IPS-18c (cell line): ENCODE results near the gene SOCS2.
A peak's percentile ranks its signal among the peaks of the same experiment; 100 is the strongest.

ENCODE experiments used
- H3K4me3 ChIP-seq: 2 replicates; pipeline ENCODE4 v1.7.0; 2013; ENCODE audit warnings: low read depth, mild to moderate bottlenecking, low read length, moderate library complexity; ENCODE audit not compliant: insufficient read depth
- H3K9me3 ChIP-seq: one replicate; pipeline ENCODE4 v1.6.1; 2013; ENCODE audit warnings: mild to moderate bottlenecking, low read length, moderate library complexity; ENCODE audit not compliant: control insufficient read depth, insufficient read depth

Gene SOCS2

DNA sequence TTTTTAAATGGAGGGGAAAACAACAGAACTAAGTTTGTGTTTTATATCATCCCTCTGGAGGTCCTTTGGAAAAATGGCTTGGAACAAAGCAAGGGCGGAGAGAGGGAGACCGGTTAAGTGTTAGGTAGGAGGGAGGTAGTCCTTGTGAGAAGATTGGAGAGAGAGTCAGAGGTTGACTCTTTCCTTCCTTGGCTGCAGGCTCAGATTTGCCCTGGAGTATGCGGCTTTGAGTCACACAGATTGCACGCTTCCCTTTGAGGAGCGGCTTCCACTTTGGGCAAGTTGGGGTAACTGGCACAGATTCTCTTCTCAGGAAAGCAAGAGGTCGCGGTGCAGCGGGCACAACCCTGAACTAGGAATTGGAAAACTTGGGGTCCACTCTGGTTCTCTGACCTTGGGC lies 9.9 kb downstream of the SOCS2 start:
- Histone ChIP-seq H3K9me3 (no peaks in the 10 kb centered on the region), H3K4me3 (no peak overlapping the region)

DNA sequence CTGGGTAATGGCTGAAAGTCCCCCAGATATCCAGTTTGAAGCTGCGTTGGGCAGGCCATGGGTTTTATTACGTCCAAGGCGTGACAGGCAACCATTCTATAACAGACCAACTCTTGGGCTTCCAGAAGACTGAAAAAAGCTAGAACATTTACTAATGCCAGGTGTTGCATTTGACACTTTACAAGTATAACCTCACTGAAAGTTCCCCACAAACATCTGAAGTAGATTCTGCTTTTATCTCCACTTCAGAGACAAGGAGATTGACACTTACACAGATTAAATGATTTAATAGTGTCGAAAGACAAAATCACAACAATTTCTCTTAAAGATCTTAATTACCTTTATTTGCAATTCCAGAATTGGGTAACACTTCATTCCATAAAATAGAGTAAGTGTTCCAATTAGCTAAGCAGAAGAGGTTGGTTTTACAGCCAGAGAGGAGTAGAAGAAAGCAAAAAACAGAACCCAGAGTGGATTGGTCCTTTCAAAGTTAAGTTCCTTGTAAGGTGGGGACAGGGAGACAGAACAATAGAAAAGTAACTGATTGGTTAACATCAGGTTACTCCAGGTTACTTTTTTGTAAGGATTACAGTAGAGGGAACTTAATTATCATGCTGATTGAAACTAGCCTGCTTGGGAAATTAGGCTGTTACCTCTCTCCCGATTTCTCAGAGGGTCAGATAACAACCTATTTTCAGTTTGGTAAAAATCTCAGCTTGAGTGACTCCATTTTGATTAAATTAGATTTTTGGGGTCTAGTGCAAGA lies 11.3 kb downstream of the SOCS2 start:
- Histone ChIP-seq H3K9me3 (no peaks in the 10 kb centered on the region), H3K4me3 (no peak overlapping the region)

DNA sequence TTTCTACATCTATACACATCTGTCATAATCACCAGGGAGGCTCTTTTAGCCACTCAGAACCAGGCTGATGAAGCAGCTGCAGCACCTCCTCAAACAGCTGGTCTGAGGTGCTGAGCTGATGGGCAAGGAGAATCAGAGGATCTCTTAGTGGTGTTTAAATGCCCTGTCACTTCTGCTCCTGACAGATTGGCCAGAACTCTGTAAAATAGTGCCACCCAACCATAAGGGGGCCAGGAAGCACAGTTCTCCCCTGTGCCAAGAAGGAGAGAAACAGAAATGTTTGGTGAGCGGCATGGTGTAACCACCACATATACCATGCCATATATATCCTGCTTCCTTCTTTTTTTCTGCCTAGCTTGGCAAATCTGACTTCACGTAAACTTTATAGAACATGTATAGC lies 12.8 kb downstream of the SOCS2 start:
- Histone ChIP-seq H3K4me3 (no peak overlapping the region), H3K9me3 (no peaks in the 10 kb centered on the region)

DNA sequence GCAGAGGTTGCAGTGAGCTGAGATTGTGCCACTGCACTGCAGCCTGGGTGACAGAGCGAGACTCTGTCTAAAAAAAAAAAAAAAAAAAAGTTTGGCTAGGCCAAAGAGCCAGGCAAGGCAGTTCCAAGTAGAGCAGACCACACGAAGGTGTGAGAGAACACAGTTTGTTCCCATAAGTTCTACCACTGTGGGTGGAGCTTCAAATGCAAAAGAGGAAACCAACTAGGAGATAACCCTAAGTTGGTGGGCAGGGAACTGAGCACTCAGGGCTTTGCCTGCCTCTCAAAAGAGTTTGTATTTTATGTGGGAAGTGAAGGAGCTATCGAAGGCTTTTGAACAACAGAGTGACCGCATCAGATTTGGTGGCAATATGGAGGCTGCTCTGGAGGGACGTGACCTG lies 15.1 kb downstream of the SOCS2 start:
- Histone ChIP-seq H3K9me3 (no peaks in the 10 kb centered on the region), H3K4me3 (no peak overlapping the region)

DNA sequence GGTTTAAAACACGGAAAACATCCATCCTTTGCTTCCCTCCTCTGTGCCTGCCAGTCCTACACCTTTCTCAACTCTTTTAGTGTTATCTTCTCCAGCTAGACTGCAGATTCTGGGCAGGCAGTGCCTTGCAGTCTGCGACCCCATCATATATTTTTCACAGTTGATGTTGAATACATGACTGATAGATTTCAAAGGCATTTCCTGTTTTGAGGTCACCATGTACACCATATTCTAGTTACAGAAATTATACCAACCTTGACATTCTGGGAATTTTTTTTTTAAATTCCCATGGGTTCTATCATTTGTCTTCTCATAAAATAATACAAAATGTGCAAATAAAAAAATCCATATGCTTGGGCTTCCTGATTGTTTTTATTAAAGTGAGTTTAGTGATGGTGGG lies 16.6 kb downstream of the SOCS2 start:
- Histone ChIP-seq H3K9me3 (no peaks in the 10 kb centered on the region), H3K4me3 (no peak overlapping the region)

DNA sequence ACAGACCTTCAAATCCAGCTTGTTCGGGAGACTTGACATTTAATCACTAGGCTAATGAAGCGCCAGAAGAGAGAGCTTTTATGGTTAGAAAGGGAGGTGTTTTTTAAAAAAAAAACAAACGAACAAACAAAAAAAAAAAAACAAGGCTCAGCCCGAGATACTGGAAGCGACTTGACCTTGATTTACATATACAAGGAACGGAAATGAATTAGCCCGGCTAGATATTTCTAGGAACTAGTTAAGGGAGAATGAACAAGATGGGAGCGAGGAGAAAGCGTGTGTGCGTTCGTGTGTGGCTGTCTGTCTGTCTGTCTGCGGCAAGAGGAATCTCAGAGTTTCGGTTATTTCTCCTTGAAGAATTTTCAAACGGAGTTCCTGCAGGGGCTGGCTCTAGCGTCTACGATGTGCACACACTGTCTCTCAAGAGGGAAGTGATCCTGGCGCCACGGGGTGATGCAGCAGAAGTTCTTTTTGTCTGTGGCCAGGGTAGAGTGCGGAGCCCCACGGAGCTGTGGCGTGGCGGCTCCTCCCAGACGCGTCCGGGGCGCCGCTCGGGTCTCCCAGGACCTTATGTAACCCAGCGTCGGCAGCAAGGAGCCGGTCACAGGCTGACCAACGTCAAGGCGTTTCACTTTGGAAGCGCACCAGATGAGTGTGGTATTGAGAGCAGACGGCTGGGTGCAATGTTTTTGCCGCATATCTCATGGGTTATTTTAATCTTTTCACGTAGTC lies 18.8 kb downstream of the SOCS2 start:
- no peaks in the 10 kb centered on the region for H3K9me3 ChIP-seq
- H3K4me3 ChIP-seq = peak overlapping the region; percentile 56

DNA sequence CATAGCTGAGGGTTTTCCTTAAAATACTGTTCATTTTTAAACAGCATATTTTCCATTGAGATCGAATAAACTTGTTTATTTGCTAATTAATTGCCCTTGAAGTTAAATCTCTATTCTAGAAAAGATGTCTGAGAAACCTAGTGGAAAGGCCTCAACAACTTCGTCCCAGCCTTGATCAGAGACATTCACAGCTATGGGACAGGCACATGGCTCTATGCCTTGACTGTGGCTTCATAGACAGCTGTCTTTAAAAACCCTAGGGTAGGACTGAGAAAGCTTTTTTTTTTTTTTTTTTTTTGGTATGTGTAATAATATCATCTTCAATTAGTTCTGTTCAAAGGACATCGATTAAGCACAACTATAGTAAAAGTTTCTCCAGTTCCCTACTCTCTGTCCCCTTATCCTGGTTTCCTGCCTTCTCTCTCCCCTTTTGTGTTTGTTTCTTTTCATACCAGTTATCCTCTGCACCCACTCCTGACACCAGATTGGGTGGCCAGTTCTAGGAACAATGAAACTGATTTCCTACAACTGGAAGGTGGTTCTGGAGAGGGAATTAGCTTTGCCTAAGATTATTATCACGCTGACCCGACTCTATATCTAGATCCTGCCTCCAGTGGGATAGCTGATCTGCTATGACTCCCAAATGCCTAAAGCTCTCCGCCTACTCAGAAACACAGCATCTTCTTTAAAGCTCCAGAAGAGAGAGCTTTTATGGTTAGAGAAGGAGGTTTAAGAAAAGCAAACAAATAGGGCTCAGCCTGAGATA lies 20.3 kb downstream of the SOCS2 start:
- H3K9me3 ChIP-seq = no peaks in the 10 kb centered on the region
- no peak overlapping the region for H3K4me3 ChIP-seq

DNA sequence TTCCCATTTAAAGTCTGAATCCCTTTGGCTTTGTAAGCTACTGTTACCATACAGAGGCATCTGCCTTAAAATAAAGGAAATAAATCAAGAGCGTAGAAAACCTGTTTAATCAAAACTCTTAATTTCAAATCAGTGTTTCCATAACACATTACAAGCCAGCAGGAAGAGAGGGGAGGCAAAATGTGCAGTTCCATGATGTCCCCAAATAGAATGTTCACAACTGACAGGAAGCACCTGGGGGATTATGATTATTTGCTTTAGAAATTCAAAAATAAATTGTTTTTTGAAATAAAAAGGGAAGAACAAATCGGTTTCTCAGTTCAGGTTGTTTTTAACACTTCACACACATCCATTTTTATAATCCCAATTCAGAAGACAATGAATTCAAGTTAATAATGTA lies 21.4 kb downstream of the SOCS2 start:
- no peak overlapping the region for H3K4me3 ChIP-seq
- no peaks in the 10 kb centered on the region for H3K9me3 ChIP-seq

DNA sequence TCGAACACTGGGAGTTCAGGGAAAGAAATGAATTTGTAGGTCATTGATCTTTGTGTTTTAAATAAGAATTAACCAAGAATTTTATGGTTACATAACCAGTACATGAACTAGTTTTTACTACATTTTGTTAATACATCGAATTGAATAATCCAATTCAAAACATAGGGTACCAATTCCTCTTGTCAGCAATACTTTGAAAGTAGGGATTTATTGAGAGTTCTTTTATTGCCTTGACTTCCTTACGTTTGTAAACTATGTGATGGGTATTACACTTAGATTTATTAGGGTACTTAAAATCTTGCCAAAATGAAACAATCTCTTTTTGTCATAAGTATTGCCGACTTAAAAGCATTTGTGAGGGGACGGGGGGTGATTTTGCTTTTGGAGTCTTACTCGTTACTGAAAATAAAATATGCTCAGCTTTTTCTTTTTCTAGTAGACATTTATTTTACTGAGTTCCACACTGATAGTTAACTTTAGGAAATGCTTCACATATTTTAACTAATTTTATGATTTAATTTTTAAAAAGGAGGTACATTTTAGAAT lies 22.4 kb downstream of the SOCS2 start:
- Histone ChIP-seq H3K4me3 (no peak overlapping the region), H3K9me3 (no peaks in the 10 kb centered on the region)

DNA sequence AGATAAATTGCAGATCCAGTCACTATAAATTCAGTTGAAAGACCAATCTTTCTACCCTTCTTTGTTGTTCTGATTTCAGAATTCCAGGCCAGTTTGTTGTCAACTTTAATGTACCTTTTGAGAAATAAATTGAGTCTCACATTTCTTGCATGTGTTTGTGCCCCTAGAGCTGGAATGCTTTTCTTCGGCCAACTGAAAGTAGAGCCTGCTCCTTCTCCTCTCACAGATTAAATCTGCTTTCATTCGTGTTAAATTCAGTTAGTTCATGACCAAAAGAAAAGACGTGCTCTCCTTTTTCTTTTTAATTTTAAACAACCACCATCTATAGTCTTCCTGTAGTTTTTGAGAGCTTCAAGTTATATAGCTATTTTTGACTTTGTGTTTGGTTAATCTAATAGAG lies 22.9 kb downstream of the SOCS2 start:
- no peaks in the 10 kb centered on the region for H3K9me3 ChIP-seq
- H3K4me3 ChIP-seq = no peak overlapping the region

DNA sequence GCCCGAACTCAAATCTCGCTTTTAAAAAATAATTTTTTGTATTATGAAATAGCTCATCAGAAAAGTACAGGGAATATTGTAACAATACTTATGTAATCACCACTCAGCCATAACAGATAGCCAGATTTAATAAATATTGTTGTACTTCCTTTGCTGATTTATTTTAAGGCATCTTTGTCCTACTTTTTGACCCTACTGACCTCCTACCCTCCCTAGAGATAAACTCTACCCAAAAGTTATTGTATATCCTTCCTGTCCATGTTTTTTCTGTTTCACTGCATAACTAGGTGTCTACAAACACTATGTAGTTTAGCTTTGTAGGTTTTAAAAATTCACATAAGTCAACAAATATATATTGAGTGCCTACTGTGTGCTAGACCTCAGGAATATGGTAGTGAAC lies 25.1 kb downstream of the SOCS2 start:
- Histone ChIP-seq H3K4me3 (no peak overlapping the region), H3K9me3 (no peaks in the 10 kb centered on the region)

DNA sequence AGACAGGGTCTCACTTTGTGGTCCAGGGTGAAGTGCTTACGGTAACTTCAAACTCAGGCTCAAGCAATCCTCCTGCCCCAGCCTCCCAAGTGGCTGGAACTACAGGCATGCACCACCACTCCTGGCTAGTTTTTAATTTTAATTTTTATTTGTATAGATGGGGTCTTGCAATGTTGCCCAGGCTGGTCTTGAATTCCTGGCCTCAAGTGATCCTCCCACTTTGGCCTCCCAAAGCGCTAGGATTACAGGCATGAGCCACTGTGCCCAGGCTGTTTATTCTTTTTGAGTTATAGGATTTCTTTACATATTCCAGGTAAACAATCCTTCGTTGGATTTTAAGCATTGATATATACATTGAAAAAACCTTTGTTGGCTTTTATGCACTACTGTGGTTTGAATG lies 26.7 kb downstream of the SOCS2 start:
- no peaks in the 10 kb centered on the region for H3K9me3 ChIP-seq
- H3K4me3 ChIP-seq = no peak overlapping the region

DNA sequence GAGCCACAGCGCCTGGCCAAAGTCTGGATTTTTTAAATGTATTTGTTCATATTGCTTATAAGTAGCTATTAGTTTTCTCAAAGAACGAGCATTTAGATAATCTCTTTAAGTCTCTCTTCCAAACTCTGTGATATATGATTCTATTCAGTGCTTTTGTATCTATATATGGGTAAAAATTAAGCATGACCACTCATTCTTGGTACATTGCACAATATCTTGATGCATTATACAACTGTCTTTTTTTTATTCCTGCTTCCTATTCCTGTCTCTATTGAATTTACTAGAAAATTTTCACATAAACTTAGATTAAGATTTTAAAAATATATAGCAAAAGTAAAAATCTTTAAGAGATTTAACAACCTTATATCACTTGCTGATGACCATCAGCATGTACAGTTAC lies 29.1 kb downstream of the SOCS2 start:
- no peak overlapping the region for H3K4me3 ChIP-seq
- no peaks in the 10 kb centered on the region for H3K9me3 ChIP-seq

DNA sequence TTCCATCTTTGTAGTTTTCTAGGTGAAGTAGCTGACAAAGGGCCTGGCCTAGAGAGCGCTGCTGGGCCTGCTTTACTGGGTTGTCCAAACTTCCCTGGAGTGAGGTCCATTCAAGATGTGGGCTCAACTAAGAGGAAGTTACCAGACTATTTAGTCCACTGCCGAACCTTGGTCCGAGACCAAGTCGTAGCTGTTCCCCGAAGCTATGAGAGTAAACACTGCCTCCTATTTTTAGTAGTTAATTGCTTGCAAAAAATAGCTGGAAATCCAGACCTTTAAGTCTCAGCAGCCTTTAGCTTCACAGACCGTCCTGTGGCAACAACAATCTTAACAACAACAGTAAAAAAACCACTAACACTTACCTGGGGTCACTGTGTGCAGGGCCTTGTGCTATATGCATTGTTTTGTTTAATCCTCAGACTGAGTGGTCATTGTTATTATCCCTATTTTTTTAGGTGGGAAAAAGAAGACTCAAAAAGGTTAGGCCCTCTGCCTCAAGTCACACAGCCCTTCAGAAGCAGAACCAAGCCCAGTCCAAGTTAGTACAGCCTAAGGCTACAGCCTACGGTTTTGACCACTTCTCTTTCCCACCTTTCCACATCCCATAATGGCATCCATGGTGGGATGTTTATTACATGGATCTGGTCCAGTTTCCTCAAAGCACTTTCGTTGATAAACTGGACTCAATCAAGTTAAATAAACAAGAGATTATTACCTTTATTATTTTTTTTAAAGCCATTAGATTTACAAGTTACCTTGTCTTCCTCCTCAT lies 30.6 kb downstream of the SOCS2 start:
- Histone ChIP-seq H3K9me3 (no peaks in the 10 kb centered on the region), H3K4me3 (no peak overlapping the region)

DNA sequence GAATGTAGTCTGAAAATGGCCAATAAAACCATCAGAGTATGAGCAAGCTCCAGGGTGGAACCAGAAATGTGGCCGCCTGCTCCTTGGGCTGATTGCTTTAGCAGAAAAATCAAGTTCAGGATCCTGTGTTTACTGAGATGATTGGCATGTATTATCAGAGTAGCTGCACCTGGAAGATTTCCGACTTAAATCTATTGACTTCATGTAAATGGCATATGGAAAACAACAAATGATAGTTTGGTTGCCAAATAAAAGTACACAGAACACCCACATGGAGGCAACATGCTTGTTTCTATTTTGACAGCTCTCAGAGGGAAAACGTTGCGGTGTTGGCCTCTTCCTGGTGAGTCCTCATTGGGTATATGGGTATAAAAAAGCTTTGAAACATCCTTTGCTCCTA lies 31.3 kb downstream of the SOCS2 start:
- Histone ChIP-seq H3K9me3 (no peaks in the 10 kb centered on the region), H3K4me3 (no peak overlapping the region)

DNA sequence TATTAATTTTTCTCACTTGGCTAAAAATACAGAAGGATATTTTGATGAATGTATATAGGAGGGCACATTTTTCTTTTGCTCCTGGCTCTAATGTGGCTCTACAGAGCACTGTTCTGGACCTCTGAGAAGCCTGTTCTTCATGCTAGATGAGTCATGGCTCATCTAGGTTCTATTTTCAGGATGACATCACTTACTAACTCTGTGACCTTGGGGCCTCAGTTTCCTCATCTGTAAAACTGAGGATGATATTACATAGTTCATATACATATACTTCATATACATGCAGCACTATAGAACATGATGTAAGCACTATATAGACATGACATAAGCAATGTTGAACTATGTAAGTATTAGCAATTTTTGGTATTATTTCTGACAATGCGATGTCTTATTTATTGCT lies 35.8 kb downstream of the SOCS2 start:
- Histone ChIP-seq H3K9me3 (no peaks in the 10 kb centered on the region), H3K4me3 (no peak overlapping the region)
